ENCODE measurements around the gene NONO.

DNA sequence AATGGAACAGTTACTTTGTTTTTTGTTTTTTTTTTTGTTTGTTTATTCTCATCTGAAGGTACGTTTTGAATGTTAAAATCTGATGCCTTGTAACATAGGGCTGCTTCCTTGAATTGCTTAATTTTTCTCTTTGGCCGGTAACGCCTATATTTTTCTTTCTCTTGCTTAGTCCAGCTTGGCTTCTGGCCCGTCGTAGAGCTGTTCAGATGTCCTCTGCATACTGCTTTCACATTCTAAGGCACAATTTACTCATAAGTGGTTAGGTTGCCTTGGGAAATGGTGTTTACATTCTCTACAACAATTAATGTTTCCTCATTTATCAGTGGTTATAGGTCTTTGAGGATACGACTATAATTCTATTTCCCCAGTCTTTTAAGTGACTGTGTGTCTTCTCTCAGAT, 7.9 kb downstream of the NONO start:
- TF ChIP-seq, protein P1, sequence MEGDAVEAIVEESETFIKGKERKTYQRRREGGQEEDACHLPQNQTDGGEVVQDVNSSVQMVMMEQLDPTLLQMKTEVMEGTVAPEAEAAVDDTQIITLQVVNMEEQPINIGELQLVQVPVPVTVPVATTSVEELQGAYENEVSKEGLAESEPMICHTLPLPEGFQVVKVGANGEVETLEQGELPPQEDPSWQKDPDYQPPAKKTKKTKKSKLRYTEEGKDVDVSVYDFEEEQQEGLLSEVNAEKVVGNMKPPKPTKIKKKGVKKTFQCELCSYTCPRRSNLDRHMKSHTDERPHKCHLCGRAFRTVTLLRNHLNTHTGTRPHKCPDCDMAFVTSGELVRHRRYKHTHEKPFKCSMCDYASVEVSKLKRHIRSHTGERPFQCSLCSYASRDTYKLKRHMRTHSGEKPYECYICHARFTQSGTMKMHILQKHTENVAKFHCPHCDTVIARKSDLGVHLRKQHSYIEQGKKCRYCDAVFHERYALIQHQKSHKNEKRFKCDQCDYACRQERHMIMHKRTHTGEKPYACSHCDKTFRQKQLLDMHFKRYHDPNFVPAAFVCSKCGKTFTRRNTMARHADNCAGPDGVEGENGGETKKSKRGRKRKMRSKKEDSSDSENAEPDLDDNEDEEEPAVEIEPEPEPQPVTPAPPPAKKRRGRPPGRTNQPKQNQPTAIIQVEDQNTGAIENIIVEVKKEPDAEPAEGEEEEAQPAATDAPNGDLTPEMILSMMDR (conservative IDR thresholded peaks at IDR 0.05; ENCODE audit: low read depth, low read length) = no peak
- TF ChIP-seq POLR2A (IDR thresholded peaks at IDR 0.05; ENCODE audit: low read depth, low read length) (no peak), RFX5 (IDR thresholded peaks at IDR 0.05; ENCODE audit: low read depth, low read length) (no peak)

Data from IMR-90 (cell line).